Activated T-cell treated with anti-CD3 and anti-CD28 coated beads, Interleukin-2, amount 50 U/mL, for 1 hour (primary cell): ENCODE results near the gene POMT1.
A peak's percentile ranks its signal among the peaks of the same experiment; 100 is the strongest.

ENCODE experiments used
- DNase-seq: peaks from one replicate; pipeline ENCODE4 v3.0.0-alpha.2; 2020

The POMT1 gene

GRCh38 chr9:131477816-131478419 lies 24.8 kb upstream of the POMT1 start:
- no peak for DNase-seq

- peak; percentile 65 for DNase-seq
Observed at GRCh38 chr9:131478421-131478868, 24.3 kb upstream of the POMT1 start.

GRCh38 chr9:131478911-131479310 lies 23.8 kb upstream of the POMT1 start:
- no peak for DNase-seq

- DNase-seq = no peak
Observed at GRCh38 chr9:131480258-131480657, 22.5 kb upstream of the POMT1 start.

- no peak for DNase-seq
Observed at GRCh38 chr9:131481441-131482342, 21.0 kb upstream of the POMT1 start.

GRCh38 chr9:131482343-131483006 lies 20.2 kb upstream of the POMT1 start:
- no peak for DNase-seq

GRCh38 chr9:131483319-131484050 lies 19.2 kb upstream of the POMT1 start:
- no peak for DNase-seq

GRCh38 chr9:131484051-131484445 lies 18.7 kb upstream of the POMT1 start:
- DNase-seq = no peak

- no peak for DNase-seq
Observed at GRCh38 chr9:131484560-131485185, 18.0 kb upstream of the POMT1 start.

GRCh38 chr9:131485206-131485605 lies 17.5 kb upstream of the POMT1 start:
- DNase-seq = no peak

GRCh38 chr9:131485728-131486422 lies 16.8 kb upstream of the POMT1 start:
- DNase-seq = no peak

- DNase-seq = no peak
Observed at GRCh38 chr9:131487001-131487400, 15.7 kb upstream of the POMT1 start.

- DNase-seq = no peak
Observed at GRCh38 chr9:131487621-131488031, 15.1 kb upstream of the POMT1 start.

- DNase-seq = no peak
Observed at GRCh38 chr9:131490514-131490913, 12.2 kb upstream of the POMT1 start.

- no peak for DNase-seq
Observed at GRCh38 chr9:131491001-131491710, 11.6 kb upstream of the POMT1 start.

- no peak for DNase-seq
Observed at GRCh38 chr9:131492070-131492469, 10.6 kb upstream of the POMT1 start.

GRCh38 chr9:131494296-131494870 lies 8.3 kb upstream of the POMT1 start:
- DNase-seq = no peak

GRCh38 chr9:131495785-131496184 lies 6.9 kb upstream of the POMT1 start:
- no peak for DNase-seq

GRCh38 chr9:131496844-131497405 lies 5.8 kb upstream of the POMT1 start:
- no peak for DNase-seq

- DNase-seq = no peak
Observed at GRCh38 chr9:131499254-131499767, 3.4 kb upstream of the POMT1 start.
